H9 (cell line): ENCODE measurements around the gene WDR64. TPM values are rescaled to one million over a fixed set of nuclear protein-coding genes. Genes with fewer than 3 reads are reported as not detected.

Experiments
- DNase-seq: peaks from one replicate; pipeline ENCODE4 v3.0.0-alpha.2; 2017
- H2AFZ ChIP-seq: one replicate; pipeline ENCODE4 v1.6.1; 2013; ENCODE audit warnings: mild to moderate bottlenecking, low read length, control low read depth, moderate library complexity
- H2AK5ac ChIP-seq: 2 replicates; pipeline ENCODE4 v1.6.1; 2013; ENCODE audit warnings: low read length, control low read depth, mixed read lengths; ENCODE audit not compliant: insufficient read length
- H2BK120ac ChIP-seq: one replicate; pipeline ENCODE4 v1.6.1; 2013; ENCODE audit warnings: low read depth, mild to moderate bottlenecking, low read length, control low read depth, inconsistent platforms; ENCODE audit not compliant: poor library complexity, severe bottlenecking
- H2BK12ac ChIP-seq: 2 replicates; pipeline ENCODE4 v1.6.1; 2013; ENCODE audit warnings: low read length, control low read depth, mixed read lengths, low read depth; ENCODE audit not compliant: insufficient read length
- H2BK15ac ChIP-seq: 2 replicates; pipeline ENCODE4 v1.6.1; 2013; ENCODE audit warnings: low read depth, low read length, control low read depth
- H2BK20ac ChIP-seq: one replicate; pipeline ENCODE4 v1.6.1; 2013; ENCODE audit warnings: low read depth, mild to moderate bottlenecking, low read length, control low read depth, inconsistent platforms; ENCODE audit not compliant: poor library complexity, severe bottlenecking
- H2BK5ac ChIP-seq: 2 replicates; pipeline ENCODE4 v1.6.1; 2013; ENCODE audit warnings: low read length, control low read depth, mixed read lengths; ENCODE audit not compliant: insufficient read length
- H3K14ac ChIP-seq: 2 replicates; pipeline ENCODE4 v1.6.1; 2013; ENCODE audit warnings: low read length, control low read depth; ENCODE audit not compliant: insufficient read depth
- H3K18ac ChIP-seq: 2 replicates; pipeline ENCODE4 v1.6.1; 2013; ENCODE audit warnings: low read depth, mild to moderate bottlenecking, mixed read lengths, low read length, control low read depth; ENCODE audit not compliant: insufficient read length
- H3K23ac ChIP-seq: 2 replicates; pipeline ENCODE4 v1.6.1; 2013; ENCODE audit warnings: low read length, control low read depth, mixed read lengths, low read depth; ENCODE audit not compliant: insufficient read length
- H3K23me2 ChIP-seq: 2 replicates; pipeline ENCODE4 v1.6.1; 2013; ENCODE audit warnings: low read depth, mild to moderate bottlenecking, mixed read lengths, low read length, control low read depth; ENCODE audit not compliant: insufficient read length, poor library complexity, severe bottlenecking
- H3K27ac ChIP-seq: 2 replicates; pipeline ENCODE4 v1.5.1; 2013; ENCODE audit warnings: low read length, control low read depth, mixed read lengths, low read depth; ENCODE audit not compliant: insufficient read length
- H3K27me3 ChIP-seq: 2 replicates; pipeline ENCODE4 v1.6.1; 2013; ENCODE audit warnings: low read length, control low read depth, inconsistent platforms; ENCODE audit not compliant: insufficient read depth
- H3K4ac ChIP-seq: 2 replicates; pipeline ENCODE4 v1.6.1; 2013; ENCODE audit warnings: low read depth, mild to moderate bottlenecking, control low read depth, inconsistent platforms, low read length, moderate library complexity
- H3K4me1 ChIP-seq: 2 replicates; pipeline ENCODE4 v1.6.1; 2013; ENCODE audit warnings: low read length, control low read depth, inconsistent platforms; ENCODE audit not compliant: insufficient read depth
- H3K4me2 ChIP-seq: 2 replicates; pipeline ENCODE4 v1.6.1; 2013; ENCODE audit warnings: low read length, control low read depth, mixed read lengths; ENCODE audit not compliant: insufficient read length, insufficient read depth
- H3K56ac ChIP-seq: 2 replicates; pipeline ENCODE4 v1.6.1; 2013; ENCODE audit warnings: low read depth, mild to moderate bottlenecking, mixed read lengths, low read length, control low read depth; ENCODE audit not compliant: insufficient read length
- H3K79me1 ChIP-seq: 2 replicates; pipeline ENCODE4 v1.6.1; 2013; ENCODE audit warnings: low read depth, mild to moderate bottlenecking, moderate library complexity, low read length, control low read depth, inconsistent platforms; ENCODE audit not compliant: insufficient read depth, poor library complexity, severe bottlenecking
- H3K79me2 ChIP-seq: 2 replicates; pipeline ENCODE4 v1.6.1; 2013; ENCODE audit warnings: low read length, control low read depth, inconsistent platforms; ENCODE audit not compliant: insufficient read depth
- H3K9ac ChIP-seq: 2 replicates; pipeline ENCODE4 v1.6.1; 2013; ENCODE audit warnings: low read length, control low read depth, mixed read lengths; ENCODE audit not compliant: insufficient read length; ENCODE audit errors: extremely low read depth
- H3K9me3 ChIP-seq: one replicate; pipeline ENCODE4 v1.6.1; 2013; ENCODE audit warnings: low read depth, low read length, inconsistent platforms; ENCODE audit not compliant: control insufficient read depth
- H3T11ph ChIP-seq: one replicate; pipeline ENCODE4 v1.6.1; 2013; ENCODE audit warnings: mild to moderate bottlenecking, low read length, control low read depth, inconsistent platforms
- H4K20me1 ChIP-seq: one replicate; pipeline ENCODE4 v1.6.1; 2013; ENCODE audit not compliant: control insufficient read depth, insufficient read length, insufficient read depth
- H4K5ac ChIP-seq: 2 replicates; pipeline ENCODE4 v1.6.1; 2013; ENCODE audit warnings: low read depth, mild to moderate bottlenecking, mixed read lengths, low read length, control low read depth; ENCODE audit not compliant: insufficient read length
- H4K8ac ChIP-seq: replicated peaks from 2 replicates; pipeline ENCODE4 v1.6.1; 2013; ENCODE audit warnings: low read length, control low read depth, mixed read lengths, low read depth; ENCODE audit not compliant: insufficient read length
- H4K91ac ChIP-seq: 2 replicates; pipeline ENCODE4 v1.6.1; 2013; ENCODE audit warnings: low read depth, mild to moderate bottlenecking, moderate library complexity, mixed read lengths, low read length, control low read depth; ENCODE audit not compliant: insufficient read length
- H3K27ac Mint-ChIP-seq, 3 experiments: 2 replicates in 2 of 3; 3 replicates in 1 of 3; pipeline ENCODE4 v1.8.0; 2020 to 2021; ENCODE audit warnings: mixed read lengths in 3 of 3, mild to moderate bottlenecking in 1 of 3, moderate library complexity in 1 of 3
- H3K27me3 Mint-ChIP-seq: 2 replicates; pipeline ENCODE4 v1.8.0; 2021; ENCODE audit warnings: low read depth, mild to moderate bottlenecking, moderate library complexity, mixed read lengths
- H3K36me3 Mint-ChIP-seq, 3 experiments: 2 replicates in 2 of 3; 3 replicates in 1 of 3; pipeline ENCODE4 v1.8.0; 2020 to 2021; ENCODE audit warnings: low read depth in 3 of 3, mixed read lengths in 3 of 3; ENCODE audit not compliant: insufficient read depth in 1 of 3
- H3K4me1 Mint-ChIP-seq, 2 experiments: 2 replicates each; pipeline ENCODE4 v1.8.0; 2020; ENCODE audit warnings: mixed read lengths in 2 of 2
- H3K4me3 Mint-ChIP-seq, 2 experiments: 2 replicates in 1 of 2; 3 replicates in 1 of 2; pipeline ENCODE4 v1.8.0; 2020 to 2021; ENCODE audit warnings: mild to moderate bottlenecking in 2 of 2, mixed read lengths in 2 of 2, moderate library complexity in 1 of 2
- H3K9me3 Mint-ChIP-seq, 2 experiments: 2 replicates in 1 of 2; 3 replicates in 1 of 2; pipeline ENCODE4 v1.8.0; 2020; ENCODE audit warnings: mild to moderate bottlenecking in 2 of 2, mixed read lengths in 2 of 2, moderate library complexity in 1 of 2
- CTCF ChIP-seq: fragments of 200-600 bp; sonication (generic); conservative IDR thresholded peaks from 3 replicates; pipeline ENCODE4 v1.8.0; 2021; ENCODE audit warnings: antibody characterized with exemption, mild to moderate bottlenecking
- WGBS: extraction: QIAGEN DNeasy Blood & Tissue Kit; methylation state at CpG from one replicate; pipeline ENCODE4 v1.1.7; 2013; ENCODE audit warnings: missing lambda C conversion rate, low lambda C conversion rate, mixed read lengths; ENCODE audit not compliant: insufficient read length; ENCODE audit errors: extremely low coverage; 5-methylcytosine and 5-hydroxymethylcytosine counted together
- total RNA-seq: library from RNA; stranded (reverse); gene quantifications from 2 replicates; pipeline ENCODE4 v1.2.1, GENCODE V29; 2021

The WDR64 gene
- total RNA-seq, 1 experiment from 2014 or later = not detected

- Histone ChIP-seq H2AK5ac (no peak overlapping the region), H3K18ac (no peak overlapping the region), H2BK12ac (no peak overlapping the region), H4K5ac (no peak overlapping the region), H2BK5ac (no peak overlapping the region), H3K14ac (no peak overlapping the region), H2BK120ac (no peak overlapping the region), H3K79me1 (no peaks in the 10 kb centered on the region), H3K9ac (no peak overlapping the region), H3K9me3 (no peaks in the 10 kb centered on the region), H3K23ac (no peak overlapping the region), H3K27me3 (no peaks in the 10 kb centered on the region), H3K56ac (no peak overlapping the region), H2BK15ac (no peak overlapping the region), H3T11ph (no peak overlapping the region), H4K91ac (no peak overlapping the region), H4K8ac (no peak overlapping the region), H3K4ac (no peak overlapping the region), H3K4me2 (no peak overlapping the region), H3K79me2 (no peaks in the 10 kb centered on the region), H2AFZ (no peak overlapping the region), H2BK20ac (no peak overlapping the region), H3K27ac (no peak overlapping the region), H3K4me1 (peaks cover 5% of the 10 kb centered on the region; the same call in 1 of the 2 replicates), H4K20me1 (no peaks in the 10 kb centered on the region), H3K23me2 (no peaks in the 10 kb centered on the region)
- Mint-ChIP-seq H3K4me3 (no peak overlapping the region), H3K27me3 (no peaks in the 10 kb centered on the region), H3K27ac (no peak overlapping the region), H3K4me1 (peaks cover 17 to 21% of the 10 kb centered on the region in 2 experiments), H3K9me3 (no peaks in the 10 kb centered on the region), H3K36me3 (no peaks in the 10 kb centered on the region; a peak in 1 of 7 replicates)
- TF ChIP-seq CTCF = no peak
- no CpG with 5 or more reads among the region's 2 CpGs for WGBS
- no peak for DNase-seq
Measured at GRCh38 chr1:241744591-241744990, 92.5 kb downstream of the WDR64 start.
